Stimulated activated CD8-positive, alpha-beta memory T cell treated with anti-CD3 and anti-CD28 coated beads, Interleukin-7, amount 100 ng/mL, for 1 hour (primary cell): ENCODE results near the gene CEBPA.
"Not testable (repeated sequence)": the region's sequence is repeated elsewhere in the genome, so short reads cannot be mapped to it uniquely, and the experiment has no call there.

Source experiments
- DNase-seq, 2 donors: peaks; one replicate each; pipeline ENCODE4 v3.0.0-alpha.2; 2020; ENCODE audit warnings: low read depth in 2 of 2

CEBPA gene

GRCh38 chr19:33301144-33301899 lies 1.0 kb downstream of the CEBPA start:
- DNase-seq, result no peak

- DNase-seq, result no peak
These were observed 1.5 kb downstream of the CEBPA start for GRCh38 chr19:33300894-33301143.

GRCh38 chr19:33300009-33300893 lies 2.1 kb downstream of the CEBPA start:
- no peak for DNase-seq

DNA sequence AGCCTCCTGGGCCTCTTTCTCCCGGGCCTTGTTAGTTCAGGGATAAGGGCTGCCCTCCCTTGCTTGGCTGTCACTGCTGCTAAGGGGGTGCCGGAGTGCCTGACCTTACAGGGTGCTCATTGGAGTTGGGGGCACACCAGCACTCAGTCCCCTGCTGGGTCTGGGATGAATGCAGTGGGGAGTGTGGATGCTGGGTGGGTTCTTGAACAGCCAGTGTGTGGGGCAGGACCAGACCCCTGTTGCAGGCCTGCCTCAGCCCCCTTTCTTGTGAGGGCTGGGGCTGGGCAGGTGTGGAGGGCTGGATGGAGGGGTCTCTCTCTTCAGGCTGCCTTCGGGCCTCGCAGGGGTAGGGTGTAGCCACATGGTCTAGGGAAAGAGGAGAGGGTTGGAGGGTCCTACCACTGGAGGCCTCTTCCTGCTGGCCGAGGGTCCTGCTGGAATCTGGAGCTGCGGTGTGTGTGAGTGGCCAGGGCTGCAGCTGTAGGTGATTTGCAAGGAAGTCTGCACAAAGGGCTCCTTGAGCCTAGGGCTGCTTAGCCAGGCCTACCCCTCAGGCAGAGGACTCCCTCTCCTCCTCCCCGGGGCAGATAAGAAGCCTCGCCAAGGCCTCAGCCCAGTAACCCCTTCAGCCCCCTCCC lies 3.2 kb downstream of the CEBPA start:
- DNase-seq, result no peak

- no peak for DNase-seq
These were observed 4.0 kb downstream of the CEBPA start for GRCh38 chr19:33298146-33298911.

GRCh38 chr19:33297401-33298145 lies 4.8 kb downstream of the CEBPA start:
- no peak for DNase-seq

- DNase-seq, result no peak
These were observed 5.8 kb downstream of the CEBPA start for GRCh38 chr19:33296488-33296971.

DNA sequence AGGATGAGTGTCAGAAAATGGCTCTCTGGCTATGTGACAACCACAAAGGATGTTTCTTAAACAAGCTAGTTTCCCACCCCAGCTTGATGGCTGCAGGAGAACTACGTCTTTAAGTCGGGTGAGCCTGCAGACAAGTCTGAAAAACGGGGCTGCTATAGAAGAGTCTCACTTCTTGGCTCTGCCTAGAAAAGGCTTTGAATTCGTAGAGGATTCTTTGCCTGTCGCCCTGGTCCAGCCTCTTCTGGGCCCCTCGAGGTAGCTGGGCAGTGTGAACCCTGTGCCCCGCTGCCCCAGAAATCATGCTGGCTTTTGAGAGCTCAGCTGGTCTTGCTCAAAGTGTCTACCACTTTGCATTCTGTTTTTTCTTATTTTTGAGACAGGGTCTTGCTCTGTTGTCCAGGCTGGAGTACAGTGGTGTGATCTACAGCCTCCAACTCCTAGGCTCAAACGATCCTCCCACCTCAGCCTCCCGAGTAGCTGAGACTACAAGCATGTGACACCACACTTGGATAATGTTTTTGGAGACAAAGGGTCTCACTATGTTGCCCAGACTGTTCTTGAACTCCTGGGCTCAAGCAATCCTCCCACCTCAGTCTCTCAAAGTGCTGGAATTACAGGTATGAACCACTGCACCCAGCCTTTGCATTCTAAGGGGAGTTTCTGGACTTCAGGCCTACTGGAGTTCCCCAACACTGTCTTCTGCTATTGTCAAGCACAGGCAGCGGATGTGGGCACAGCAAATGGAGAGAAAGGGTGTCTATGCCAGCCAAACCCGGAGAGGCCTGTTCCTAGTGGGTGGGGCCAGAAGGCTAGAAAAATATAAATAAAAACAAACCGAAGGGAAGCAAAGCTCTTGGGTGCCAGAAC lies 6.5 kb downstream of the CEBPA start:
- no peak for DNase-seq

- DNase-seq, result not testable (repeated sequence)
These were observed 7.3 kb downstream of the CEBPA start for GRCh38 chr19:33295046-33295445.

DNA sequence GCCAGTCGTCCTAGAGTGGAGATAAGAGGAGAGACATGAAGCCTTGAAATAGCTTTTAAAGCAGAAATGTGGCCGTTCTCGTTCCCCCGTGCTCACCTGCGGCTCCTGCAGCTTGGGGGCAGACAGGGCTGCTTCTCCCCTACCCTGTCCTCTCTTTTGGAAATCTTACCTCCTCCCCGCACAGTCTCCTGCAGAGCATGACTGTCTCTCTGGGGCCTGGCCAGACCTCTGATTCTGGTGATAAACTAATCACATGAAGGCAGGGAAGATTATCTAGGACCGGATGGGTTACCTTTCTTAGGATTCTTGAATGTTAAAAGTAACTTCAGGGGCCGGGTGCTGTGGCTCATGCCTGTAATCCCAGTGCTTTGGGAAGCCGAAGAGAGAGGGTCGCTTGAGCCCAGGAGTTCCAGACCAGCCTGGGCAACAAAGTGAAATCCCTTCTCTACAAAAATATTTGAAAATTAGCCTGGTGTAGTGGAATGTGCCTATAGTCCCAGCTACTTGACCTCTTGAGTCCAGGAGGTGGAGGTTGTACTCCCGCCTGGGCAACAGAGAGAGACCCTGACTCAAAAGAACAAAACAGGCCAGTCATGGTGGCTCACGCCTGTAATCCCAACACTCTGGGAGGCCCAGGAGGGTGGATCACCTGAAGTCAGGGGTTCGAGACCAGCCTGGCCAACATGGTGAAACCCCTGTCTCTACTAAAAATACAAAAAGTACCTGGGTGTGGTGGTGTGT lies 8.1 kb downstream of the CEBPA start:
- DNase-seq, result no peak

GRCh38 chr19:33293255-33294057 lies 8.9 kb downstream of the CEBPA start:
- DNase-seq, result no peak

GRCh38 chr19:33292595-33293254 lies 9.6 kb downstream of the CEBPA start:
- no peak for DNase-seq

GRCh38 chr19:33291623-33292534 lies 10.5 kb downstream of the CEBPA start:
- DNase-seq, result no peak

- DNase-seq, result no peak
These were observed 11.2 kb downstream of the CEBPA start for GRCh38 chr19:33290956-33291622.

DNA sequence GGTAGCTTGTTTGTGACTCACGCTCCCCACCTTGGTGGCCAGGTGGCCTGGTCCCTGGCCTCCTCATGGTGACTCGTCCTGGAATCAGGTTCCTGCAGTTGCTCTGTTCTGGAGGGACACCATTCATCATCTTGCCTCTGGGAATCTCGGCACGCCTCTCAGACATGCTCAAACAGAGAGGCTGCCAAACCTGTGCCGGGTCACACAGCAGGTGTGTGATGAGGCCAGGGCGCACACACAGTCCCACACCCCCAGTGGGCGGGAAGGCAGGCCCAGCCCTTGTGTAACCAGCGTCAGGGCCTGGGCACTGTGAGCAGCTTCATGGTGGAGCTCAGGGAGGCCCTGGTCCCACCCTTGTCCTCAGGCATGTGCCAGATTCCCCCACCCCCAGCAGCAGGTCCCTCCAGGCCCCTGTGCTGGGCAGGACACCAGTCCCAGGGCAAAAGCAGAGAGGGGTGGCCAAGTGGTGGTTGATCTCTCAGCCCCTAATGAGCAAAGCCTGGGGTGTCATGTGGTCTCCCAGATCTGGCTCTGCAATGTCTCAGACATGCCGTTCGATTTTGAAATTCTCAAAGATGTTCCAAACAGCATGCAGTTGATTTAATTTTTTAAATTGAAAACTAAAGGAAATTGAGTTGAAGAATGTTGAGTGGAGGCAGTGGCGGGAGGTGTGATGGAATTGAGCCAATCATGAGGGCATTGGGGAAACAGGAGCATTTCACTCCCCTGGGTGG lies 12.1 kb downstream of the CEBPA start:
- no peak for DNase-seq

- no peak for DNase-seq
These were observed 13.1 kb downstream of the CEBPA start for GRCh38 chr19:33289261-33289660.
